Right lobe of liver (tissue), 4 donors: ENCODE data around the gene METTL8.

Experiments
- POLR2A ChIP-seq: fragments of 450-650 bp; IDR thresholded peaks from one replicate; pipeline ENCODE4 v1.6.1; 2017; ENCODE audit warnings: antibody characterized with exemption, mild to moderate bottlenecking
- TF ChIP-seq, protein P1 (sequence below), 4 donors: fragments of 200-600 bp in 3 of 4; fragments of 450-650 bp in 1 of 4; IDR thresholded peaks; one replicate each; pipeline versions ENCODE4 v1.5.1 to v1.8.0; 2016 to 2022; ENCODE audit warnings: antibody characterized with exemption in 4 of 4, mild to moderate bottlenecking in 2 of 4
- donor health status: DM: no; HTN: no; CAD: no.
- donor health status: DM: no; HTN: no; CAD: no.
- donor health status: DM: no; HTN: yes; CAD: no.

DNA sequence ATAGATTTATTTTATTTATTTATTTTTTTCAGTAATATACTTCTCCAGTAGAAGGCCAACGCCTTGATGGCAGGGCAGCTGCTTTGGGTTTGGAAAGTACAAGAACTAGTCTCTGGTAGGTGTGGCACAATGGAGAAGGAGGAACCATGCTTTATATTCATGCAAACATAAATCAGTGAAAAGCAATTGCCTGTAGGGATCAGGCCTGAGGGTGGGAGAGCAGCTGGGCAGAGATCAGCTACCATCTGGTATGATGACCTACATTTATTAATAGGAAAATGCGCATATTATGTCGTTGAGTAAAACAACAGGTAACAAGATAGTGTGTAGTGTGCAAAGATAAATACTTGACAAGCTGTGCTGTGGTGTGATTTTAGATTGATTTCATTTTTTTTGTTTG lies 152.7 kb downstream of the METTL8 start:
- TF ChIP-seq, protein P1, sequence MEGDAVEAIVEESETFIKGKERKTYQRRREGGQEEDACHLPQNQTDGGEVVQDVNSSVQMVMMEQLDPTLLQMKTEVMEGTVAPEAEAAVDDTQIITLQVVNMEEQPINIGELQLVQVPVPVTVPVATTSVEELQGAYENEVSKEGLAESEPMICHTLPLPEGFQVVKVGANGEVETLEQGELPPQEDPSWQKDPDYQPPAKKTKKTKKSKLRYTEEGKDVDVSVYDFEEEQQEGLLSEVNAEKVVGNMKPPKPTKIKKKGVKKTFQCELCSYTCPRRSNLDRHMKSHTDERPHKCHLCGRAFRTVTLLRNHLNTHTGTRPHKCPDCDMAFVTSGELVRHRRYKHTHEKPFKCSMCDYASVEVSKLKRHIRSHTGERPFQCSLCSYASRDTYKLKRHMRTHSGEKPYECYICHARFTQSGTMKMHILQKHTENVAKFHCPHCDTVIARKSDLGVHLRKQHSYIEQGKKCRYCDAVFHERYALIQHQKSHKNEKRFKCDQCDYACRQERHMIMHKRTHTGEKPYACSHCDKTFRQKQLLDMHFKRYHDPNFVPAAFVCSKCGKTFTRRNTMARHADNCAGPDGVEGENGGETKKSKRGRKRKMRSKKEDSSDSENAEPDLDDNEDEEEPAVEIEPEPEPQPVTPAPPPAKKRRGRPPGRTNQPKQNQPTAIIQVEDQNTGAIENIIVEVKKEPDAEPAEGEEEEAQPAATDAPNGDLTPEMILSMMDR (IDR thresholded peaks at IDR 0.05) = no peak
- TF ChIP-seq POLR2A = no peak
